ENCODE data around the gene GLT6D1. TPM values are rescaled to one million over a fixed set of nuclear protein-coding genes. Genes with fewer than 3 reads are reported as not detected.

GLT6D1 gene
- total and polyA plus RNA-seq, 4 donors = not detected

- Histone ChIP-seq H3K36me3 (ENCODE audit: control insufficient read depth in 1 of 2, insufficient read depth in 2 of 2, low read length in 1 of 2) (no peaks in the 10 kb centered on the region), H3K27ac (ENCODE audit: low read depth in 1 of 2, low read length in 2 of 2) (no peak overlapping the region), H3K27me3 (ENCODE audit: control insufficient read depth in 1 of 2, insufficient read depth in 2 of 2, low read length in 1 of 2) (no peaks in the 10 kb centered on the region), H3K4me3 (ENCODE audit: low read length in 2 of 2) (no peak overlapping the region), H3K4me1 (ENCODE audit: control insufficient read depth in 1 of 2, insufficient read depth in 2 of 2, low read length in 2 of 2) (no peaks in the 10 kb centered on the region), H3K9me3 (ENCODE audit: control insufficient read depth, low read length) (no peaks in the 10 kb centered on the region)
- intact Hi-C loops (cut with DNase I) = no loop called here
- ATAC-seq (ENCODE audit: low FRiP score) = no peak
- no peak for DNase-seq
- WGBS, 2 donors = 82 to 85% methylated on average over 18 of the region's 18 CpGs
These were observed 57.5 kb downstream of the GLT6D1 start for GRCh38 chr9:135581636-135582426.

GRCh38 chr9:135580664-135581380 lies 58.5 kb downstream of the GLT6D1 start:
- 89 to 90% methylated on average over 11 of the region's 11 CpGs for WGBS, 2 donors

GRCh38 chr9:135579889-135580660 lies 59.3 kb downstream of the GLT6D1 start:
- intact Hi-C loops (cut with DNase I) = no loop called here
- Histone ChIP-seq H3K27ac (ENCODE audit: low read depth in 1 of 2, low read length in 2 of 2) (no peak overlapping the region), H3K9me3 (ENCODE audit: control insufficient read depth, low read length) (no peaks in the 10 kb centered on the region), H3K27me3 (ENCODE audit: control insufficient read depth in 1 of 2, insufficient read depth in 2 of 2, low read length in 1 of 2) (no peaks in the 10 kb centered on the region), H3K4me1 (ENCODE audit: control insufficient read depth in 1 of 2, insufficient read depth in 2 of 2, low read length in 2 of 2) (no peaks in the 10 kb centered on the region), H3K4me3 (ENCODE audit: low read length in 2 of 2) (no peak overlapping the region), H3K36me3 (ENCODE audit: control insufficient read depth in 1 of 2, insufficient read depth in 2 of 2, low read length in 1 of 2) (no peaks in the 10 kb centered on the region)
- 56 to 71% methylated on average over 10 of the region's 10 CpGs for WGBS, 2 donors
- DNase-seq (no peak), ATAC-seq (ENCODE audit: low FRiP score) (no peak)

More at GRCh38 chr9:135580664-135581380, 58.5 kb downstream of the GLT6D1 start:
- DNase-seq = peak in 1 of 2 donors; percentile 60
- Histone ChIP-seq H3K27me3 (ENCODE audit: control insufficient read depth in 1 of 2, insufficient read depth in 2 of 2, low read length in 1 of 2) (no peaks in the 10 kb centered on the region), H3K4me3 (ENCODE audit: low read length in 2 of 2) (no peak overlapping the region), H3K9me3 (ENCODE audit: control insufficient read depth, low read length) (no peaks in the 10 kb centered on the region), H3K4me1 (ENCODE audit: control insufficient read depth in 1 of 2, insufficient read depth in 2 of 2, low read length in 2 of 2) (no peaks in the 10 kb centered on the region), H3K27ac (ENCODE audit: low read depth in 1 of 2, low read length in 2 of 2) (no peak overlapping the region), H3K36me3 (ENCODE audit: control insufficient read depth in 1 of 2, insufficient read depth in 2 of 2, low read length in 1 of 2) (no peaks in the 10 kb centered on the region)
- intact Hi-C loops (cut with DNase I) = no loop called here
- no peak for ATAC-seq (ENCODE audit: low FRiP score)

- H3K27me3 ChIP-seq (ENCODE audit: control insufficient read depth in 1 of 2, insufficient read depth in 2 of 2, low read length in 1 of 2) = no peaks in the 10 kb centered on the region
- WGBS, 2 donors = 33 to 57% methylated on average over 2 of the region's 2 CpGs
These were observed 60.0 kb downstream of the GLT6D1 start for GRCh38 chr9:135579356-135579755.

GRCh38 chr9:135577256-135577655 lies 62.1 kb downstream of the GLT6D1 start:
- ATAC-seq (ENCODE audit: low FRiP score) (no peak), DNase-seq (peak in 1 of 2 donors; percentile 43)
- H3K27me3 ChIP-seq (ENCODE audit: control insufficient read depth in 1 of 2, insufficient read depth in 2 of 2, low read length in 1 of 2) = no peaks in the 10 kb centered on the region
- no peak overlapping the region for H3K4me3 ChIP-seq (ENCODE audit: low read length in 2 of 2)
- 82% methylated on average over 10 of the region's 10 CpGs for WGBS, 2 donors
- no peak overlapping the region for H3K27ac ChIP-seq (ENCODE audit: low read depth in 1 of 2, low read length in 2 of 2)
- intact Hi-C loops (cut with DNase I) = no loop called here
- no peaks in the 10 kb centered on the region for H3K4me1 ChIP-seq (ENCODE audit: control insufficient read depth in 1 of 2, insufficient read depth in 2 of 2, low read length in 2 of 2)
- H3K36me3 ChIP-seq (ENCODE audit: control insufficient read depth in 1 of 2, insufficient read depth in 2 of 2, low read length in 1 of 2) = no peaks in the 10 kb centered on the region
- H3K9me3 ChIP-seq (ENCODE audit: control insufficient read depth, low read length) = no peaks in the 10 kb centered on the region

More at GRCh38 chr9:135579356-135579755, 60.0 kb downstream of the GLT6D1 start:
- no peaks in the 10 kb centered on the region for H3K36me3 ChIP-seq (ENCODE audit: control insufficient read depth in 1 of 2, insufficient read depth in 2 of 2, low read length in 1 of 2)
- ATAC-seq (ENCODE audit: low FRiP score) (no peak), DNase-seq (no peak)
- no peak overlapping the region for H3K27ac ChIP-seq (ENCODE audit: low read depth in 1 of 2, low read length in 2 of 2)
- H3K4me1 ChIP-seq (ENCODE audit: control insufficient read depth in 1 of 2, insufficient read depth in 2 of 2, low read length in 2 of 2) = no peaks in the 10 kb centered on the region
- intact Hi-C loops (cut with DNase I) = no loop called here
- no peaks in the 10 kb centered on the region for H3K9me3 ChIP-seq (ENCODE audit: control insufficient read depth, low read length)
- H3K4me3 ChIP-seq (ENCODE audit: low read length in 2 of 2) = no peak overlapping the region

GRCh38 chr9:135575995-135576631 lies 63.2 kb downstream of the GLT6D1 start:
- Histone ChIP-seq H3K36me3 (ENCODE audit: control insufficient read depth in 1 of 2, insufficient read depth in 2 of 2, low read length in 1 of 2) (no peaks in the 10 kb centered on the region), H3K4me3 (ENCODE audit: low read length in 2 of 2) (no peak overlapping the region), H3K4me1 (ENCODE audit: control insufficient read depth in 1 of 2, insufficient read depth in 2 of 2, low read length in 2 of 2) (no peaks in the 10 kb centered on the region), H3K27ac (ENCODE audit: low read depth in 1 of 2, low read length in 2 of 2) (no peak overlapping the region), H3K27me3 (ENCODE audit: control insufficient read depth in 1 of 2, insufficient read depth in 2 of 2, low read length in 1 of 2) (no peaks in the 10 kb centered on the region), H3K9me3 (ENCODE audit: control insufficient read depth, low read length) (no peaks in the 10 kb centered on the region)
- WGBS, 2 donors = 82 to 84% methylated on average over 22 of the region's 22 CpGs
- intact Hi-C loops (cut with DNase I) = no loop called here
- no peak for ATAC-seq (ENCODE audit: low FRiP score)
- DNase-seq = peak in 1 of 2 donors; percentile 59

GRCh38 chr9:135574943-135575342 lies 64.4 kb downstream of the GLT6D1 start:
- H3K27me3 ChIP-seq (ENCODE audit: control insufficient read depth in 1 of 2, insufficient read depth in 2 of 2, low read length in 1 of 2) = no peaks in the 10 kb centered on the region
- DNase-seq = peak in 1 of 2 donors; percentile 59
- H3K9me3 ChIP-seq (ENCODE audit: control insufficient read depth, low read length) = no peaks in the 10 kb centered on the region
- ATAC-seq (ENCODE audit: low FRiP score) = peak; percentile 36
- no peak overlapping the region for H3K27ac ChIP-seq (ENCODE audit: low read depth in 1 of 2, low read length in 2 of 2)
- no peaks in the 10 kb centered on the region for H3K36me3 ChIP-seq (ENCODE audit: control insufficient read depth in 1 of 2, insufficient read depth in 2 of 2, low read length in 1 of 2)
- H3K4me1 ChIP-seq (ENCODE audit: control insufficient read depth in 1 of 2, insufficient read depth in 2 of 2, low read length in 2 of 2) = no peaks in the 10 kb centered on the region
- no peak overlapping the region for H3K4me3 ChIP-seq (ENCODE audit: low read length in 2 of 2)
- intact Hi-C loops (cut with DNase I) = no loop called here
- WGBS, 2 donors = 89 to 93% methylated on average over 15 of the region's 15 CpGs

- H3K4me3 ChIP-seq (ENCODE audit: low read length in 2 of 2) = no peak overlapping the region
- WGBS, 2 donors = 61 to 62% methylated on average over 14 of the region's 14 CpGs
- DNase-seq (peak in 1 of 2 donors; percentile 54), ATAC-seq (ENCODE audit: low FRiP score) (no peak)
- intact Hi-C loops (cut with DNase I) = no loop called here
- no peak overlapping the region for H3K27ac ChIP-seq (ENCODE audit: low read depth in 1 of 2, low read length in 2 of 2)
- no peaks in the 10 kb centered on the region for H3K36me3 ChIP-seq (ENCODE audit: control insufficient read depth in 1 of 2, insufficient read depth in 2 of 2, low read length in 1 of 2)
- no peaks in the 10 kb centered on the region for H3K9me3 ChIP-seq (ENCODE audit: control insufficient read depth, low read length)
- H3K4me1 ChIP-seq (ENCODE audit: control insufficient read depth in 1 of 2, insufficient read depth in 2 of 2, low read length in 2 of 2) = no peaks in the 10 kb centered on the region
- H3K27me3 ChIP-seq (ENCODE audit: control insufficient read depth in 1 of 2, insufficient read depth in 2 of 2, low read length in 1 of 2) = no peaks in the 10 kb centered on the region
These were observed 65.0 kb downstream of the GLT6D1 start for GRCh38 chr9:135574331-135574730.
